ENCODE data around the gene ZNF878.
A peak's percentile ranks its signal among the peaks of the same experiment; 100 is the strongest.
"Not testable (repeated sequence)": the region's sequence is repeated elsewhere in the genome, so short reads cannot be mapped to it uniquely, and the experiment has no call there.

ZNF878 gene

DNA sequence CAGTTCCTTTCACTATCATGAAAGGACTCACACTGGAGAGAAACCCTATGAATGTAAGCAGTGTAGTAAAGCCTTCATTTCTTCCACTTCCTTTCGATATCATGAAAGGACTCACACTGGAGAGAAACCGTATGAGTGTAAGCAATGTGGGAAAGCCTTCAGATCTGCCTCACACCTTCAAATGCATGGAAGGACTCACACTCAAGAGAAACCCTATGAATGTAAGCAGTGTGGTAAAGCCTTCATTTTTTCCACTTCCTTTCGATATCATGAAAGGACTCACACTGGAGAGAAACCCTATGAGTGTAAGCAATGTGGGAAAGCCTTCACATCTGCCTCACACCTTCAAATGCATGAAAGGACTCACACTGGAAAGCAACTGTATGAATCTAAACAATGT, 23.6 kb upstream of the ZNF878 start:
- not testable (repeated sequence) for H3K4me3 ChIP-seq (ENCODE audit: low read depth, low read length); H2AFZ ChIP-seq (ENCODE audit: low read length, unreplicated experiment); H3K27me3 ChIP-seq (ENCODE audit: insufficient read depth, low read length); H3K4me1 ChIP-seq (ENCODE audit: control insufficient read depth, insufficient read depth, low read length, unreplicated experiment); H3K27ac ChIP-seq (ENCODE audit: low read depth, low read length); H3K79me2 ChIP-seq (ENCODE audit: control insufficient read depth, insufficient read depth, low read length, unreplicated experiment)
- H3K36me3 ChIP-seq (ENCODE audit: insufficient read depth, low read length): peaks cover 65% of the 10 kb centered on the region

DNA sequence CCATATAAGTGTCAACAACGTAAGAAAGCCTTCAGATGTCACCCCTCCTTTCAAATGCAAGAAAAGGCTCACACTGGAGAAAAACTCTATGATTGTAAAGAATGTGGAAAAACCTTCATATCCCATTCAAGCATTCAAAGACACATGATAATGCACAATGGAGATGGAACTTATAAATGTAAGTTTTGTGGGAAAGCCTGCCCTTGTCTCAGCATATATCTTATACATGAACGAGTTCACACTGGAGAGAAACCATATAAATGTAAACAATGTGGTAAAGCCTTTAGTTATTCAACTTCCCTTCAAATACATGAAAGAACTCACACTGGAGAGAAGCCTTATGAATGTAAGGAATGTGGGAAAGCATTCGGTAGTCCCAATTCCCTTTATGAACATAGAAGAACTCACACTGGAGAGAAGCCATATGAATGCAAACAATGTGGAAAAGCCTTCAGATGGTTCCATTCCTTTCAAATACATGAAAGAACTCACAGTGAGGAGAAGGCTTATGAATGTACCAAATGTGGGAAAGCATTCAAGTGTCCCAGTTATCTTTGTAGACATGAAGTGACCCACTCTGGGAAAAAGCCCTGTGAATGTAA, 22.9 kb upstream of the ZNF878 start:
- no peak overlapping the region for H3K27ac ChIP-seq (ENCODE audit: low read depth, low read length)
- no peak overlapping the region for H3K4me3 ChIP-seq (ENCODE audit: low read depth, low read length)
- no peaks in the 10 kb centered on the region for H3K27me3 ChIP-seq (ENCODE audit: insufficient read depth, low read length)
- H3K36me3 ChIP-seq (ENCODE audit: insufficient read depth, low read length): peaks cover 68% of the 10 kb centered on the region
- peaks cover 2% of the 10 kb centered on the region for H3K79me2 ChIP-seq (ENCODE audit: control insufficient read depth, insufficient read depth, low read length, unreplicated experiment)
- H2AFZ ChIP-seq (ENCODE audit: low read length, unreplicated experiment): no peak overlapping the region
- H3K4me1 ChIP-seq (ENCODE audit: control insufficient read depth, insufficient read depth, low read length, unreplicated experiment): no peaks in the 10 kb centered on the region

DNA sequence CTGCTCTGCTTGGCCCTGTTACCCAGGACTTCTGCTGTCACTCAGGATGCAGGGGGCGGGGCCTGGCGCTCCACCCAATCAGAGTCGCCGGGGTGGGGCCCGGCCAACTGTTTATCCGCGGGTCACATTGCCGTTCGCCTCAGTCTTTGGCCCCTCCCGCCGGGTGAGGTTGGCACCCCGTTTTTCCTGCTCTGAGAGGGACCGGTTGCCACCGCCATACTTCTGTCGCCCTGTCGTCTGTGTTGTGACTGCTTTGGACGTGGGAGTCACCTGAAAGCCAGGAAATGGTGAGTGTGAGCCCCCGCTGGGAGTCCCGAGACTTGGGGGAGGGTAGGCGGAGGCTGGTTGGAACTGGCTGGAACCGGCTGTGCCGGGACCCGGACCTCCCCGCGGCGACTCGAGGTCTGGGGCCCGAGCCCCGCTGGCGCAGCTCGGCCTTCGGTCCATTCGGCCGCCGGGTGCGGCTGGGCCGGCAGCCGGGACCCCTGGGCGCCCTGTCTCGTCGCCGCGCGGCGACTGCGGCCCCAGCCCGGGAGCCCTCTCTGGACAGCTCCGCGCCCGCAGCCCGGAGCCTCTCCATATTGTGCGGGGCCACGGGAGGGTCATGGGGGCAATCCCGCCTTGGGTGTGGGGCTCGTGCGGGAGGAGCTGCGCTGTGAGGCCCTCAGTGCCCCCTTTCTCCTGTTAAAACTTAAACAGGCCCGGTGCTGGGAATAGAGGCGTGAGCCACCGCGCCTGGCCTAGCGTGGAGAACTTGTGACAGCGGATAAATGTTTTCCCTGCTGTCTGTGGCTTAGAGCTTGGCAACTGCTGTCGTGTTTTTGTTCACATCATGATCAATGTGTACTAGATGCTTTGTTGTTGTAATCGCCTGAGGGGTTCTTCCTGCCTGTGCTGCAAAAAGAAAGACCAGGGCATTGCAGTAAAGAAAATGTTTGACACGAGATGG, 12.1 kb upstream of the ZNF878 start, which contains the start of gene ZNF844:
Gene ZNF844 (plus strand): TSS at position 142 of the 949 bp plus-strand sequence. CDS start 143 bp downstream, at position 285.
- peak within 1 kb of the TSS; percentile 82 for H3K27ac ChIP-seq (ENCODE audit: low read depth, low read length)
- peak within 1 kb of the TSS; percentile 99 for H3K4me3 ChIP-seq (ENCODE audit: low read depth, low read length)
- H3K36me3 ChIP-seq (ENCODE audit: insufficient read depth, low read length): peaks cover 3% of the 10 kb centered on the region; the same call in 1 of the 2 replicates
- no peaks in the 10 kb centered on the region for H3K27me3 ChIP-seq (ENCODE audit: insufficient read depth, low read length)
- no peaks in the 10 kb centered on the region for H3K4me1 ChIP-seq (ENCODE audit: control insufficient read depth, insufficient read depth, low read length, unreplicated experiment)
- H2AFZ ChIP-seq (ENCODE audit: low read length, unreplicated experiment): peak within 1 kb of the TSS; percentile 91
- peaks cover 24% of the 10 kb centered on the region for H3K79me2 ChIP-seq (ENCODE audit: control insufficient read depth, insufficient read depth, low read length, unreplicated experiment)

DNA sequence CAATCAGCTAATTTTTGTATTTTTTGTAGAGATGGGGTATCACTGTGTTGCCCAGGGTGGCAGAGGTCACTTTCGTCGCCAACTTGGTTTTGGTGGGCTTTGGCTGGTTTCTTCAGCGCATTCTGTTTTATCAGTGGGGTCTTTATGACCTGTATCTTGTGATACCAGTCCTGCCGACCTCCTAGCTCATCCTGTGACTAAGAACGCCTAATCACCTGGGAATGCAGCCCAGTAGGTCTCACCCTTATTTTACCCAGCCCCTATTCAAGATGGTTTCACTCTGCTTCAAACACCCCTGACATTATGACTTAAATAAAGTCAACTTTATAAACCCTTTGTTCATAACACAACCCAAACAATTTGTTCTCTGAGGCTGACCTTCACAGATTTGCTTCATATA, 3.0 kb upstream of the ZNF878 start:
- Histone ChIP-seq H3K79me2 (ENCODE audit: control insufficient read depth, insufficient read depth, low read length, unreplicated experiment) (no peaks in the 10 kb centered on the region), H3K4me3 (ENCODE audit: low read depth, low read length) (no peak overlapping the region), H3K27ac (ENCODE audit: low read depth, low read length) (no peak overlapping the region), H3K27me3 (ENCODE audit: insufficient read depth, low read length) (no peaks in the 10 kb centered on the region), H2AFZ (ENCODE audit: low read length, unreplicated experiment) (no peak overlapping the region), H3K4me1 (ENCODE audit: control insufficient read depth, insufficient read depth, low read length, unreplicated experiment) (no peaks in the 10 kb centered on the region), H3K36me3 (ENCODE audit: insufficient read depth, low read length) (no peaks in the 10 kb centered on the region)

DNA sequence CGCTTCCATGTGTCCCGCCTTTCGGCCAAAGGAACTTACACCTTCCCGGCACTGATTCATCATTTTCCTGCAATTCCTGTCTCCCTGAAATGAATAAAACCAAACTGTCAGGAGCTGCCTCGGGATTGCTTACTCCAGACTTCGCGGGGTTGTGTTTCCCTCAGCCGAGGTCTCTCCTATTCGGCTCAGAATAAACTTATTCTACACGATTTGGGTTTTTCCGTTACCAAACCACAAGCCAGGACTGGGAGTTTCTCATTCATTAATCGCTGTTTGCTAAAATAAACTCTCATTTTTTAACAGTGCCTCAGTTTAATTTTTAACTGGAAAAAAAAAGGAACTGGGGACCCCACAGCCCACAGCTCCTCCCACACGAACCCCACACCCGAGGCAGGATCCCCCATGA, 667 bp downstream of the ZNF878 start:
- H3K27ac ChIP-seq (ENCODE audit: low read depth, low read length): no peak overlapping the region
- H3K36me3 ChIP-seq (ENCODE audit: insufficient read depth, low read length): no peaks in the 10 kb centered on the region
- no peaks in the 10 kb centered on the region for H3K79me2 ChIP-seq (ENCODE audit: control insufficient read depth, insufficient read depth, low read length, unreplicated experiment)
- H2AFZ ChIP-seq (ENCODE audit: low read length, unreplicated experiment): peak overlapping the region; percentile 86
- H3K27me3 ChIP-seq (ENCODE audit: insufficient read depth, low read length): no peaks in the 10 kb centered on the region
- no peaks in the 10 kb centered on the region for H3K4me1 ChIP-seq (ENCODE audit: control insufficient read depth, insufficient read depth, low read length, unreplicated experiment)
- peak overlapping the region; percentile 97 for H3K4me3 ChIP-seq (ENCODE audit: low read depth, low read length)

DNA sequence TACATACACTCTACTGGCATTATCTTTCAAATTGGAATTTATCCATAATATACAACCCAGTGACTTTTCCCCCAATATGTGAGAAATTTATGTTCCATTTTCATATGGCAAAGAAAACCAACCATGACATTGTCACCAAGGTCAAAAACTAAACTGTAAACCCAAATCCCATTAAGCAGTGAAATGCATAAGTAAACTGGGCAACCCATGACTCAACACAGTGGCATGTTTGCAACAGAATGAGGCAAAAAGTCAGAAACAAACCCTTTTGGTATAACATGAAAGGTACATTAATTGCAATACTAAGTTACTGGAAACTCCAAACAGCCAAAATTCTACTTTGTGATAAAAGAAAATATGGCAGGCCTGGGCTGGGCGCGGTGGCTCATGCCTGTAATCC, 4.9 kb downstream of the ZNF878 start:
- Histone ChIP-seq H3K27me3 (ENCODE audit: insufficient read depth, low read length) (no peaks in the 10 kb centered on the region), H3K36me3 (ENCODE audit: insufficient read depth, low read length) (0 out of 2 replicates have a peak, but pooled peaks cover 9% of the 10 kb centered on the region), H3K27ac (ENCODE audit: low read depth, low read length) (no peak overlapping the region), H2AFZ (ENCODE audit: low read length, unreplicated experiment) (no peak overlapping the region), H3K4me3 (ENCODE audit: low read depth, low read length) (no peak overlapping the region), H3K4me1 (ENCODE audit: control insufficient read depth, insufficient read depth, low read length, unreplicated experiment) (no peaks in the 10 kb centered on the region), H3K79me2 (ENCODE audit: control insufficient read depth, insufficient read depth, low read length, unreplicated experiment) (no peaks in the 10 kb centered on the region)

DNA sequence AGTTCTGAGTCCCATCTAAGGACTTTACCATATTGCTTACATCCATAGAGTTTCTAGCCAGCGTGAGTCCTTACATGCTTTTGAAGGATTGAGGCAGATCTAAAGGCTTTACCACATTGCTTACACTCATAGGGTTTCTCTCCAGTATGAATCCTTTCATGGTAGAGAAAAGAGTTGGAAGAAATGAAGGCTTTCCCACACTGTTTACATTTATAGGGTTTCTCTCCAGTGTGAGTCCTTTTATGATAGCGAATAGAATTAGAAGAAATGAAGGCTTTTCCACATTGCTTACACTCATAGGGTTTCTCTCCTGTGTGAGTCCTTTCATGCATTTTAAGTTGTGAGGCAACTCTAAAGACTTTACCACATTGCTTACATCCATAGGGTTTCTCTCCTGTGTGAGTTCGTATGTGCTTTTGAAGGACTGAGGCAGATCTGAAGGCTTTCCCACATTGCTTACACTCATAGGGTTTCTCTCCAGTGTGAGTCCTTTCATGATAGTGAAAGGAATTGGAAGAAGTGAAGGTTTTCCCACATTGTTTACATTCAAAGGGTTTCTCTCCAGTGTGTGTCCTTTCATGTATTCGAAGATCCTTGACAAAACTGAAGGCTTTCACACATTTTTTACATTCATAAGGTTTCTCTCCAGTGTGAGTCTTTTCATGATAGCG, 8.9 kb downstream of the ZNF878 start:
- Histone ChIP-seq H3K4me1 (ENCODE audit: control insufficient read depth, insufficient read depth, low read length, unreplicated experiment) (no peaks in the 10 kb centered on the region), H3K79me2 (ENCODE audit: control insufficient read depth, insufficient read depth, low read length, unreplicated experiment) (no peaks in the 10 kb centered on the region), H3K27me3 (ENCODE audit: insufficient read depth, low read length) (no peaks in the 10 kb centered on the region), H3K27ac (ENCODE audit: low read depth, low read length) (no peak overlapping the region), H2AFZ (ENCODE audit: low read length, unreplicated experiment) (no peak overlapping the region), H3K36me3 (ENCODE audit: insufficient read depth, low read length) (0 out of 2 replicates have a peak, but pooled peaks cover 9% of the 10 kb centered on the region), H3K4me3 (ENCODE audit: low read depth, low read length) (no peak overlapping the region)

DNA sequence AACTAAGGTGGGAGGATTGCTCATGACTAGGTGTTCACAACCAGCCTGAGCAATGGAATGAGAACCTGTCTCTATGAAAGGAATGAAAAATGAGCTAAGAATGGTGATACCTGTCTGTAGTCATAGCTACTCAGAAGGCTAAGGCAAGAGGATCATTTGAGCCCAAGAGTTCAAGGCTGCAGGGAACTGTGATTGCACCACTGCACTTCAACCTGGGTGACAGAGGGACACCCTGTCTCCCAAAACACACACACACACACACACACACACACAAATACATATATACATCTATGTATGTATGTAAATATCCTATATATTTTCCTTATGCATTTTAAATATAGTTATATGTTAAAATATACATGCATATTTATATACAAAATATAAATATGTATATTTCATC, 9.9 kb downstream of the ZNF878 start:
- Histone ChIP-seq H3K4me3 (ENCODE audit: low read depth, low read length) (no peak overlapping the region), H2AFZ (ENCODE audit: low read length, unreplicated experiment) (no peak overlapping the region), H3K79me2 (ENCODE audit: control insufficient read depth, insufficient read depth, low read length, unreplicated experiment) (no peaks in the 10 kb centered on the region), H3K4me1 (ENCODE audit: control insufficient read depth, insufficient read depth, low read length, unreplicated experiment) (no peaks in the 10 kb centered on the region), H3K27ac (ENCODE audit: low read depth, low read length) (no peak overlapping the region), H3K36me3 (ENCODE audit: insufficient read depth, low read length) (0 out of 2 replicates have a peak, but pooled peaks cover 9% of the 10 kb centered on the region), H3K27me3 (ENCODE audit: insufficient read depth, low read length) (no peaks in the 10 kb centered on the region)

DNA sequence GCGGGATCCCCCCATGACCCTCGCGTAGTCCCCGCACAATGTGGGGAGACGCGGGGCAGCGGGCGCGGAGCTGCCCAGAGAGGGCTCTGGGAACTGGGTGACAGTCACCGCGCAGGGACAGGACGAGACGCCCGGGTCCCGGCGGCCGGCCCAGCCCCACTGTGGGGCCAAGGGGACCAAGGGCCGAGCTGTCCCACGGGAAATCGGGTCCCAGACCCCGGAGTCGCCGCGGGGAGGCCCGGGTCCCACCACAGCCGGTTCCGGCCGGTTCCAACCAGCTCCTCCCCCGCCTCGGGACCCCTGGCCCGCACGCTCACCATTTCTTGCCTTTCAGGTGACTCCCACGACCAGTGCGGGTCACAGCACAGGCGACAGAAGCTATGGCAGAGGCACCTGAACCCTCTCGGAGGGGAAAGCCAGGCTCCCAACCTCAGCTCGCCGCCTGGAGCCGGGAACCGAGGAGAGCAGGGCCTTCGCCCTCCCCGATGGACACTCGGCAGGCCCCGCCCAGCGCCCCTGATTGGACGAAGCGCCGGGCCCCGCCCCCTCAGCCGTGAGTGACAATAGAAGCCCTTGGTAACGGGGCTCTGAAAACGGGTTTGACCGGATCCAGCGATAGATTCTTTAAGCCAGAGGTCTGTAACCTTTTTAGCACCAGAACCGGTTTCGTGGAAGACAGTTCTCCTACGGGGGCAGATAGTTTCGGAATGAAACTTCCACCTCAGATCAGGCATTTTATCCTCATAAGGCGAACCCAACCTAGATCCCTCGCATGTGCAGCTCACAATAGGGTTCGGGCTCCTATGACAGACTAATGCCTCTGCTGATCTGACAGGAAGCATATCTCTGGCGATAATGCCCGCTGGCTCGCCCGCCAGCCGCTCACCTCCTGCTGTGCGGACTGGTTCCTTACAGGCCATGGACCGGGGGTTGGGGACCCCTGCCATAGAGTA, 17.3 kb downstream of the ZNF878 start, which contains the start of gene ZNF433:
Gene ZNF433 (minus strand): TSS at position 460 of the 953 bp plus-strand sequence. CDS start 140 bp downstream, at position 320.
- H3K36me3 ChIP-seq (ENCODE audit: insufficient read depth, low read length): no peaks in the 10 kb centered on the region

More for the DNA sequence above, 17.3 kb downstream of the ZNF878 start, which contains the start of gene ZNF433:
- Histone ChIP-seq H3K79me2 (ENCODE audit: control insufficient read depth, insufficient read depth, low read length, unreplicated experiment) (peaks cover 14% of the 10 kb centered on the region), H3K4me3 (ENCODE audit: low read depth, low read length) (peak within 1 kb of the TSS; percentile 94), H3K27me3 (ENCODE audit: insufficient read depth, low read length) (no peaks in the 10 kb centered on the region), H3K4me1 (ENCODE audit: control insufficient read depth, insufficient read depth, low read length, unreplicated experiment) (peaks cover 5% of the 10 kb centered on the region), H3K27ac (ENCODE audit: low read depth, low read length) (peak within 1 kb of the TSS; percentile 75; the same call in 1 of the 2 replicates), H2AFZ (ENCODE audit: low read length, unreplicated experiment) (peak within 1 kb of the TSS; percentile 97)
